Stomach (tissue), 9 donors: ENCODE results near the gene MRPS18B. TPM values are rescaled to one million over a fixed set of nuclear protein-coding genes. Genes with fewer than 3 reads are reported as not detected.
"Not testable (repeated sequence)": the region's sequence is repeated elsewhere in the genome, so short reads cannot be mapped to it uniquely, and the experiment has no call there.

Source experiments
- DNase-seq, 2 donors: peaks; one replicate each; pipeline versions ENCODE4 v3.0.0 to v3.0.0-alpha.2; 2013 to 2019
- H3K27ac ChIP-seq, 5 donors: fragments of 200-600 bp in 4 of 5; sonication (generic) in 4 of 5; one replicate each; pipeline ENCODE4 v1.5.1; 2013 to 2019; ENCODE audit warnings: mild to moderate bottlenecking in 1 of 5, moderate library complexity in 1 of 5
- H3K27me3 ChIP-seq, 3 donors: fragments of 200-600 bp; sonication (generic); one replicate each; pipeline ENCODE4 v1.5.1; 2017 to 2019; ENCODE audit warnings: mixed run types in 1 of 3
- H3K36me3 ChIP-seq, 4 donors: fragments of 200-600 bp; sonication (generic); 1 replicate in 3 of 4; 2 replicates in 1 of 4; pipeline ENCODE4 v1.5.1; 2016 to 2019
- H3K4me1 ChIP-seq, 4 donors: fragments of 200-600 bp; sonication (generic); one replicate each; pipeline ENCODE4 v1.5.1; 2016 to 2019
- H3K4me3 ChIP-seq, 4 donors: fragments of 200-600 bp; sonication (generic) in 3 of 4; one replicate each; pipeline ENCODE4 v1.5.1; 2016 to 2019; ENCODE audit warnings: mild to moderate bottlenecking in 1 of 4
- H3K9me3 ChIP-seq, 4 donors: fragments of 200-600 bp; sonication (generic); one replicate each; pipeline ENCODE4 v1.5.1; 2016 to 2019
- EP300 ChIP-seq: sonication (generic); formaldehyde crosslinking; IDR thresholded peaks from one replicate; pipeline ENCODE4 v1.6.1; 2017; ENCODE audit warnings: antibody characterized with exemption
- POLR2A ChIP-seq, 4 donors: fragments of 450-650 bp; IDR thresholded peaks; one replicate each; pipeline ENCODE4 v1.6.1; 2016; ENCODE audit warnings: antibody characterized with exemption in 4 of 4, control low read depth in 2 of 4, mild to moderate bottlenecking in 1 of 4, moderate library complexity in 1 of 4
- POLR2AphosphoS5 ChIP-seq, 3 donors: sonication (generic); formaldehyde crosslinking; IDR thresholded peaks; one replicate each; pipeline ENCODE4 v1.6.1; 2016; ENCODE audit warnings: antibody characterized with exemption in 3 of 3
- WGBS, 5 donors: extraction: QIAGEN DNeasy Blood & Tissue Kit in 3 of 5; methylation state at CpG; one replicate each; pipeline versions ENCODE4 v1.1.5 to v1.1.7; 2013 to 2018; 5-methylcytosine and 5-hydroxymethylcytosine counted together
- intact Hi-C: fragments of 100-400 bp; cut with DNase I; formaldehyde crosslinking; loops from one replicate; pipeline ENCODE4 v1.15.1; 2023; ENCODE audit warnings: low total_unique reads
- polyA plus RNA-seq, 3 donors: library from polyadenylated mRNA; stranded (reverse); fragments of 200-250 nt; gene quantifications; one replicate each; pipeline ENCODE4 v1.2.3, GENCODE V29; 2013
- total RNA-seq, 5 donors: library from RNA; depleted of rRNA; stranded (reverse); fragments of >200 nt; gene quantifications; one replicate each; pipeline versions ENCODE4 v1.1.0 to v1.2.3, GENCODE V29; 2014 to 2016
- TF ChIP-seq, protein P1 (sequence below), 7 experiments: fragments of 450-650 bp in 4 of 7; fragments of 200-600 bp in 3 of 7; sonication (generic) in 3 of 7; IDR thresholded peaks; one replicate each; pipeline ENCODE4 v1.5.1; 2016 to 2019; ENCODE audit warnings: antibody characterized with exemption in 7 of 7, control low read depth in 2 of 7, mild to moderate bottlenecking in 1 of 7
- donor health status: healthy with polysubstance abuse.
- donor health status: Bipolar disorder and iron deficiency.
- donor health status: healthy.

The MRPS18B gene
- total and polyA plus RNA-seq, 8 donors: 6.4 to 71.2 (median 44.4) TPM

DNA sequence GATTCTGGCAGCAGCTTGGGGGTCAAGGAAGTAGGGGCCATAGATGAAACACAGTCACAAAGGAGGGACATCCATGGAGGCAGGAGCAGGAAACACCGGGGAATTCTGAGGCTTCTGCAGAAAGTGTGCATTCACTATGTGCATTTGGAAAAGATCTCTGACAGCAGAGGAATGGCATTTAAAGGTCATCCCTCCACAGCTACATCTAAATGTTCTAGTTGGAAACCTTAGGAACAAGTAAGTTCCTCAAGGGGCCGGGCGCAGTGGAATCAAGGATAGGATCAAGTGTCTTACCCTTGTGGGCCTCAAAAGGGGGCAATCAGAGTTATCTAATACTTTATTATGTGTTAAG, 38.1 kb downstream of the MRPS18B start:
- intact Hi-C loops: no loop called here
- 76 to 96% (median 93%) methylated on average over 3 of the region's 3 CpGs for WGBS, 5 donors
- Histone ChIP-seq H3K36me3 (peaks cover 87 to 100% (median 100%) of the 10 kb centered on the region in 4 donors), H3K27me3 (no peaks in the 10 kb centered on the region), H3K4me3 (no peak overlapping the region), H3K27ac (no peak overlapping the region), H3K4me1 (no peaks in the 10 kb centered on the region), H3K9me3 (no peaks in the 10 kb centered on the region)
- DNase-seq: no peak
- TF ChIP-seq POLR2AphosphoS5 (IDR thresholded peaks at IDR 0.05): no peak
- no peak for TF ChIP-seq EP300
- TF ChIP-seq POLR2A (IDR thresholded peaks at IDR 0.05): no peak
- TF ChIP-seq, protein P1, sequence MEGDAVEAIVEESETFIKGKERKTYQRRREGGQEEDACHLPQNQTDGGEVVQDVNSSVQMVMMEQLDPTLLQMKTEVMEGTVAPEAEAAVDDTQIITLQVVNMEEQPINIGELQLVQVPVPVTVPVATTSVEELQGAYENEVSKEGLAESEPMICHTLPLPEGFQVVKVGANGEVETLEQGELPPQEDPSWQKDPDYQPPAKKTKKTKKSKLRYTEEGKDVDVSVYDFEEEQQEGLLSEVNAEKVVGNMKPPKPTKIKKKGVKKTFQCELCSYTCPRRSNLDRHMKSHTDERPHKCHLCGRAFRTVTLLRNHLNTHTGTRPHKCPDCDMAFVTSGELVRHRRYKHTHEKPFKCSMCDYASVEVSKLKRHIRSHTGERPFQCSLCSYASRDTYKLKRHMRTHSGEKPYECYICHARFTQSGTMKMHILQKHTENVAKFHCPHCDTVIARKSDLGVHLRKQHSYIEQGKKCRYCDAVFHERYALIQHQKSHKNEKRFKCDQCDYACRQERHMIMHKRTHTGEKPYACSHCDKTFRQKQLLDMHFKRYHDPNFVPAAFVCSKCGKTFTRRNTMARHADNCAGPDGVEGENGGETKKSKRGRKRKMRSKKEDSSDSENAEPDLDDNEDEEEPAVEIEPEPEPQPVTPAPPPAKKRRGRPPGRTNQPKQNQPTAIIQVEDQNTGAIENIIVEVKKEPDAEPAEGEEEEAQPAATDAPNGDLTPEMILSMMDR (IDR thresholded peaks at IDR 0.05): no peak

- TF ChIP-seq EP300: no peak
- no peak for TF ChIP-seq POLR2A (IDR thresholded peaks at IDR 0.05)
- H3K4me3 ChIP-seq: no peak overlapping the region
- peaks cover 88 to 100% (median 100%) of the 10 kb centered on the region in 4 donors for H3K36me3 ChIP-seq
- H3K27me3 ChIP-seq: no peaks in the 10 kb centered on the region
- no peaks in the 10 kb centered on the region for H3K9me3 ChIP-seq
- intact Hi-C loops: no loop called here
- no peak overlapping the region for H3K27ac ChIP-seq
- WGBS, 5 donors: 64 to 82% (median 74%) methylated on average over 7 of the region's 7 CpGs
- no peaks in the 10 kb centered on the region for H3K4me1 ChIP-seq
- DNase-seq: no peak
Measured at GRCh38 chr6:30656513-30656912, 38.9 kb downstream of the MRPS18B start.

DNA sequence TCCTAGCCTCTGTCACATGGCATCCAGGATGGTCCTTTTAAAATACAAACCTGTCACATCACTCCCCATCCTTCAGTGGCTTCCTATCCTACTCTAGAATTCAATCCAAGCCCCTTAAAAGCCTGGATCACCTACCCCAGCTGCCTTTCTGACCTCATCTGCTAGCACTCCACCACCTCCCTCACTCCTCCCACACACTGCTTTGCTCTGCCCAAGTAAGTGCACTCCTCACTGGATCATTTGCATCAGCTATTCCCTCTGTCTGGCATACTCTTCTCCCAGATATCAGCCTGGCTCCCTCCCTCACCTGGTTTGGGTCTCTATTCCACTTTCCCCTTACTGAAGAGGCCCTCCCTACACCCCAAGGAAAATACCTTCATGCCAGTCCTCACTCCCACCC, 39.8 kb downstream of the MRPS18B start:
- peaks cover 88 to 100% (median 100%) of the 10 kb centered on the region in 4 donors for H3K36me3 ChIP-seq
- no peak overlapping the region for H3K4me3 ChIP-seq
- H3K4me1 ChIP-seq: no peaks in the 10 kb centered on the region
- TF ChIP-seq POLR2AphosphoS5 (IDR thresholded peaks at IDR 0.05): no peak
- no peak for TF ChIP-seq EP300
- TF ChIP-seq, protein P1 (IDR thresholded peaks at IDR 0.05): no peak
- no peak for TF ChIP-seq POLR2A (IDR thresholded peaks at IDR 0.05)
- intact Hi-C loops: no loop called here
- no peaks in the 10 kb centered on the region for H3K27me3 ChIP-seq
- no peak overlapping the region for H3K27ac ChIP-seq
- no peaks in the 10 kb centered on the region for H3K9me3 ChIP-seq
- DNase-seq: no peak

- H3K27ac ChIP-seq, intact Hi-C loops, H3K4me1 ChIP-seq, H3K27me3 ChIP-seq, H3K9me3 ChIP-seq, DNase-seq, H3K4me3 ChIP-seq: not testable (repeated sequence)
- peaks cover 88 to 100% (median 100%) of the 10 kb centered on the region in 4 donors for H3K36me3 ChIP-seq
- 89 to 95% (median 94%) methylated on average over 5 of the region's 5 CpGs for WGBS, 5 donors
Measured at GRCh38 chr6:30657922-30658321, 40.3 kb downstream of the MRPS18B start.

DNA sequence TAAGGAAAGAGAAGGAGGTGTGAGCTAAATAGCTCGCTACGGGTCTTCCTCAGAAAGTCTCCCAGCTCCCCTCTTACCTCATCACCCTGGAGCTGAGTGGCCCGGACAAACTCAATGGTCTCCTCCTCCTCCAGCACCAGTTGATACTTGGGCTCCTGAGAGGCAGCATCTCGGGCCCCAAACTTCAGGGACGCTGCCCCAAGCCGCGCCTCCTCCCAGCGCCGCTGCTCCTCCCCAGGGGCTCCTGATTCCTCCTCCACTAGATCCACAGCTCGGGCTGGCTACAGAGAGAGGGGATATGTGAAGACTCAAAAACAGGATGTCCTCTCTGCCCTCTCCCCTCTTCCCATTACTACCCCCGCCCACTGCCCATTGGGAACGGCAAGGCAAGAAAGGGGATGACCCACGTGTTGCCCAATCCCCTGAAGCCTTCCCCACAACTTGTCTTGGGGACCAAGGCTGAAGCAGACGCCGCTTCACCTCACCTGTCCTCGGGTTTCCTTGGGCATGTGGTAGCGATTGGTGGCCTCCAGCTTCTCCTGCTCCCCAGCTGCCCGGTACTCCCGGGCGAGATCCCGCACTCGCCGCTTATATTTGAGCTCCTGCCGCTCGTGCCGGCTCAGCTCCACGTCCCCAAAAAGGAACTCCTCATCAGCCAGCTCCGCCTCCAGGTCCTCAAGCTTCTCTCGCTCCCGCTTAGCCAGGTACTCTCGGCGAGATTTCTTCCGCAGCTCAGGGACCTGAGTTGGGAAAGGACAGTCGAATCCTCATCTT, 47.5 kb downstream of the MRPS18B start:
- H3K36me3 ChIP-seq: peaks cover 73 to 100% (median 100%) of the 10 kb centered on the region in 4 donors
- no peak overlapping the region for H3K27ac ChIP-seq
- no peak overlapping the region for H3K4me3 ChIP-seq
- TF ChIP-seq POLR2A (IDR thresholded peaks at IDR 0.05) (no peak), EP300 (no peak), POLR2AphosphoS5 (IDR thresholded peaks at IDR 0.05) (no peak)
- TF ChIP-seq, protein P1 (IDR thresholded peaks at IDR 0.05): no peak
- 92 to 95% (median 93%) methylated on average over 33 to 34 of the region's 34 CpGs for WGBS, 5 donors
- no peaks in the 10 kb centered on the region for H3K27me3 ChIP-seq
- DNase-seq: no peak
- H3K9me3 ChIP-seq: no peaks in the 10 kb centered on the region
- H3K4me1 ChIP-seq: peaks cover 0 to 5% (median under 1%) of the 10 kb centered on the region in 4 donors
- intact Hi-C loops: no loop called here

DNA sequence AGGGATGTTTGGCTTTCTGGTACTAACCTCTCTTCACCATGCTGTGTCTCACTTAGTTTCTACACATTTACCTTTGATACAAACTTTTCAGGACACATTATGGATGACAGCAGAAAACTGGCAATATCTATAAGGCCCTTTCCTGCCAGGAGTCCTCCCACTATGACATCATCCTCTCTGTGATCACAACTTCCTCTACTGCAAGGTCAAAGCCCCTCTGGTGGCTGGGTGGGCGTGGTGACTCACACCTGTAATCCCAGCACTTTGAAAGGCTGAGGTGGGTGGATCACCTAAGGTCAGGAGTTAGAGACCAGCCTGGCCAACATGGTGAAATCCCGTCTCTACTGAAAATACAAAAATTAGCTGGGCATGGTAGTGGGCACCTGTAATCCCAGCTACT, 48.7 kb downstream of the MRPS18B start:
- 68 to 82% (median 75%) methylated on average over 2 of the region's 2 CpGs for WGBS, 5 donors
- peaks cover 79 to 99% (median 98%) of the 10 kb centered on the region in 4 donors for H3K36me3 ChIP-seq

More for the DNA sequence above, 48.7 kb downstream of the MRPS18B start:
- peaks cover 3 to 13% (median 9%) of the 10 kb centered on the region in 4 donors for H3K4me1 ChIP-seq
- H3K9me3 ChIP-seq, H3K27ac ChIP-seq, intact Hi-C loops, H3K4me3 ChIP-seq, H3K27me3 ChIP-seq, DNase-seq: not testable (repeated sequence)
